ENCODE measurements around the gene TRMT11. TPM values are rescaled to one million over a fixed set of nuclear protein-coding genes. Genes with fewer than 3 reads are reported as not detected.
"Not testable (repeated sequence)": the region's sequence is repeated elsewhere in the genome, so short reads cannot be mapped to it uniquely, and the experiment has no call there.

The TRMT11 gene
- total RNA-seq, 1 experiment from 2014 or later, result 17.9 TPM

GRCh38 chr6:126016591-126016990 is 30.3 kb downstream of the TRMT11 start:
- Histone ChIP-seq H4K20me1 (ENCODE audit: low read length) (0 out of 2 replicates have a peak, but pooled peaks cover 4% of the 10 kb centered on the region), H3F3A (ENCODE audit: low read length, unreplicated experiment) (no peaks in the 10 kb centered on the region), H3K4me3 (ENCODE audit: low read length) (no peak overlapping the region), H3K9me2 (replicated peaks; ENCODE audit: low read length) (no peaks in the 10 kb centered on the region), H2AFZ (ENCODE audit: low read length) (no peak overlapping the region), H3K9me3 (ENCODE audit: low read length) (no peaks in the 10 kb centered on the region), H3K27me3 (ENCODE audit: low read length) (no peaks in the 10 kb centered on the region), H3K4me2 (ENCODE audit: low read length) (no peak overlapping the region), H3K27ac (ENCODE audit: low read length) (no peak overlapping the region), H3K79me2 (ENCODE audit: low read length) (no peaks in the 10 kb centered on the region), H3K36me3 (ENCODE audit: low read depth, low read length) (peaks cover 34% of the 10 kb centered on the region), H3K9ac (ENCODE audit: low read length) (no peak overlapping the region), H3K4me1 (ENCODE audit: insufficient read depth, low read length) (no peaks in the 10 kb centered on the region; the same call in 1 of the 2 replicates)
- BruUV-seq (replicated peaks), result no TSS peak
- CTCF ChIA-PET, result no interaction called here
- no peak for DNase-seq
- intact Hi-C loops (cut with micrococcal nuclease), result no loop called here
- POLR2A ChIA-PET (ENCODE audit: unreplicated experiment), result no interaction called here
- no peak for ATAC-seq
- TF ChIP-seq CTCF (conservative IDR thresholded peaks at IDR 0.05; ENCODE audit: low read depth, low read length), result no peak
- no peak for TF ChIP-seq EZH2phosphoT487 (IDR thresholded peaks at IDR 0.05; ENCODE audit: borderline replicate concordance, low read length)

- BruUV-seq (replicated peaks), result no TSS peak
- peaks cover 30% of the 10 kb centered on the region for H3K36me3 ChIP-seq (ENCODE audit: low read depth, low read length)
- no peak for DNase-seq
- H3K9ac ChIP-seq (ENCODE audit: low read length), result no peak overlapping the region
- no peak for ATAC-seq
- H3K4me1 ChIP-seq (ENCODE audit: insufficient read depth, low read length), result no peaks in the 10 kb centered on the region; the same call in 1 of the 2 replicates
- POLR2A ChIA-PET (ENCODE audit: unreplicated experiment), result no interaction called here
- 0 out of 2 replicates have a peak, but pooled peaks cover 4% of the 10 kb centered on the region for H4K20me1 ChIP-seq (ENCODE audit: low read length)
- CTCF ChIA-PET, result no interaction called here
- H3F3A ChIP-seq (ENCODE audit: low read length, unreplicated experiment), result no peaks in the 10 kb centered on the region
- H3K27ac ChIP-seq (ENCODE audit: low read length), result no peak overlapping the region
- no peaks in the 10 kb centered on the region for H3K79me2 ChIP-seq (ENCODE audit: low read length)
- H3K27me3 ChIP-seq (ENCODE audit: low read length), result no peaks in the 10 kb centered on the region
- H2AFZ ChIP-seq (ENCODE audit: low read length), result no peak overlapping the region
- no peak overlapping the region for H3K4me2 ChIP-seq (ENCODE audit: low read length)
- H3K4me3 ChIP-seq (ENCODE audit: low read length), result no peak overlapping the region
- H3K9me2 ChIP-seq (replicated peaks; ENCODE audit: low read length), result no peaks in the 10 kb centered on the region
- no peaks in the 10 kb centered on the region for H3K9me3 ChIP-seq (ENCODE audit: low read length)
- intact Hi-C loops (cut with micrococcal nuclease), result no loop called here
- TF ChIP-seq EZH2 (IDR thresholded peaks at IDR 0.05; ENCODE audit: low read length, unreplicated experiment) (no peak), EZH2phosphoT487 (IDR thresholded peaks at IDR 0.05; ENCODE audit: borderline replicate concordance, low read length) (no peak), CTCF (conservative IDR thresholded peaks at IDR 0.05; ENCODE audit: low read depth, low read length) (no peak)
Observed at GRCh38 chr6:126017668-126018067, 31.3 kb downstream of the TRMT11 start.

GRCh38 chr6:126020305-126021050 is 34.1 kb downstream of the TRMT11 start:
- intact Hi-C loops (cut with micrococcal nuclease), result no loop called here
- no TSS peak for BruUV-seq (replicated peaks)
- ChIA-PET CTCF (no interaction called here), POLR2A (ENCODE audit: unreplicated experiment) (no interaction called here)
- H3K9ac ChIP-seq (ENCODE audit: low read length), result no peak overlapping the region
- no peaks in the 10 kb centered on the region for H3F3A ChIP-seq (ENCODE audit: low read length, unreplicated experiment)
- H3K27ac ChIP-seq (ENCODE audit: low read length), result no peak overlapping the region
- peaks cover 6% of the 10 kb centered on the region; the same call in 1 of the 2 replicates for H3K4me1 ChIP-seq (ENCODE audit: insufficient read depth, low read length)
- no peaks in the 10 kb centered on the region for H3K79me2 ChIP-seq (ENCODE audit: low read length)
- H3K4me3 ChIP-seq (ENCODE audit: low read length), result no peak overlapping the region
- ATAC-seq, result no peak
- no peak for DNase-seq
- H3K4me2 ChIP-seq (ENCODE audit: low read length), result no peak overlapping the region
- H4K20me1 ChIP-seq (ENCODE audit: low read length), result 0 out of 2 replicates have a peak, but pooled peaks cover 3% of the 10 kb centered on the region
- H3K36me3 ChIP-seq (ENCODE audit: low read depth, low read length), result peaks cover 27% of the 10 kb centered on the region
- no peaks in the 10 kb centered on the region for H3K9me2 ChIP-seq (replicated peaks; ENCODE audit: low read length)
- TF ChIP-seq EZH2phosphoT487 (IDR thresholded peaks at IDR 0.05; ENCODE audit: borderline replicate concordance, low read length) (no peak), CTCF (conservative IDR thresholded peaks at IDR 0.05; ENCODE audit: low read depth, low read length) (no peak), EZH2 (IDR thresholded peaks at IDR 0.05; ENCODE audit: low read length, unreplicated experiment) (no peak)
- no peaks in the 10 kb centered on the region for H3K9me3 ChIP-seq (ENCODE audit: low read length)
- H3K27me3 ChIP-seq (ENCODE audit: low read length), result no peaks in the 10 kb centered on the region
- no peak overlapping the region for H2AFZ ChIP-seq (ENCODE audit: low read length)

GRCh38 chr6:126023474-126023873 is 37.1 kb downstream of the TRMT11 start:
- POLR2A ChIA-PET (ENCODE audit: unreplicated experiment), result not testable (repeated sequence)

More at GRCh38 chr6:126023474-126023873, 37.1 kb downstream of the TRMT11 start:
- H2AFZ ChIP-seq (ENCODE audit: low read length); H4K20me1 ChIP-seq (ENCODE audit: low read length); ATAC-seq; BruUV-seq (replicated peaks); intact Hi-C loops (cut with micrococcal nuclease); CTCF ChIA-PET; H3K27ac ChIP-seq (ENCODE audit: low read length); H3K4me1 ChIP-seq (ENCODE audit: insufficient read depth, low read length); H3K4me3 ChIP-seq (ENCODE audit: low read length); H3K9me3 ChIP-seq (ENCODE audit: low read length); H3K9me2 ChIP-seq (replicated peaks; ENCODE audit: low read length); H3K79me2 ChIP-seq (ENCODE audit: low read length); H3F3A ChIP-seq (ENCODE audit: low read length, unreplicated experiment); H3K27me3 ChIP-seq (ENCODE audit: low read length); H3K4me2 ChIP-seq (ENCODE audit: low read length); H3K9ac ChIP-seq (ENCODE audit: low read length): not testable (repeated sequence)
- H3K36me3 ChIP-seq (ENCODE audit: low read depth, low read length), result peaks cover 28% of the 10 kb centered on the region
- DNase-seq, result peak; percentile 26
